Cardiac muscle cell (in vitro differentiated cells and primary cell): ENCODE measurements around the gene ARFIP1. TPM values are rescaled to one million over a fixed set of nuclear protein-coding genes. Genes with fewer than 3 reads are reported as not detected.

ENCODE experiments used
- DNase-seq, 2 donors: peaks; one replicate each; pipeline versions ENCODE4 v3.0.0 to v3.0.0-alpha.2; 2010 to 2017; ENCODE audit warnings: low read depth in 1 of 2, low spot score in 1 of 2
- H3K27ac ChIP-seq: fragments of 200-600 bp; sonication (generic); 2 replicates; pipeline ENCODE4 v1.5.1; 2016
- H3K27me3 ChIP-seq: fragments of 200-600 bp; sonication (generic); 2 replicates; pipeline ENCODE4 v1.6.0; 2016; ENCODE audit warnings: control low read depth
- H3K36me3 ChIP-seq: fragments of 200-600 bp; sonication (generic); 2 replicates; pipeline ENCODE4 v1.5.1; 2016; ENCODE audit warnings: control low read depth
- H3K4me1 ChIP-seq: fragments of 200-600 bp; sonication (generic); 2 replicates; pipeline ENCODE4 v1.8.1; 2017; ENCODE audit warnings: low read depth, mild to moderate bottlenecking, mixed run types
- H3K4me3 ChIP-seq: fragments of 200-600 bp; sonication (generic); 2 replicates; pipeline ENCODE4 v1.5.1; 2016; ENCODE audit warnings: mild to moderate bottlenecking
- H3K9me3 ChIP-seq: fragments of 200-600 bp; sonication (generic); 2 replicates; pipeline ENCODE4 v1.5.1; 2017; ENCODE audit warnings: low read depth, mild to moderate bottlenecking, control low read depth
- CTCF ChIP-seq: IDR thresholded peaks from 2 replicates; pipeline ENCODE4 v1.5.1; 2012; ENCODE audit warnings: low read depth, mild to moderate bottlenecking, low read length
- polyA plus RNA-seq: library from polyadenylated mRNA; unstranded; fragments of >200 nt; fragmentation: Nextera tagmentation; extraction: Ambion mirVana; gene quantifications from 2 replicates; pipeline ENCODE4 v1.2.1, GENCODE V29; 2016
- total RNA-seq: library from RNA; depleted of rRNA; stranded (reverse); fragments of >200 nt; gene quantifications from 2 replicates; pipeline ENCODE4 v1.2.3, GENCODE V29; 2016

ARFIP1 gene
- total and polyA plus RNA-seq, 2 experiments from 2014 or later: 19.3 to 26.9 TPM

- Histone ChIP-seq H3K4me3 (no peak overlapping the region), H3K4me1 (no peaks in the 10 kb centered on the region), H3K36me3 (no peaks in the 10 kb centered on the region), H3K9me3 (no peaks in the 10 kb centered on the region), H3K27me3 (peaks cover 73% of the 10 kb centered on the region), H3K27ac (no peak overlapping the region)
- peak in 1 of 2 donors; percentile 30 for DNase-seq
- no peak for TF ChIP-seq CTCF
Observed at GRCh38 chr4:152943672-152944071, 163.9 kb downstream of the ARFIP1 start.

- no peak for TF ChIP-seq CTCF
- DNase-seq: no peak
- Histone ChIP-seq H3K4me3 (no peak overlapping the region), H3K9me3 (no peaks in the 10 kb centered on the region), H3K27ac (no peak overlapping the region), H3K4me1 (no peaks in the 10 kb centered on the region), H3K27me3 (peaks cover 69% of the 10 kb centered on the region), H3K36me3 (no peaks in the 10 kb centered on the region)
Observed at GRCh38 chr4:152944666-152945320, 165.0 kb downstream of the ARFIP1 start.

GRCh38 chr4:152945639-152946038 is 165.9 kb downstream of the ARFIP1 start:
- peaks cover 69% of the 10 kb centered on the region for H3K27me3 ChIP-seq
- H3K4me1 ChIP-seq: no peaks in the 10 kb centered on the region
- no peaks in the 10 kb centered on the region for H3K9me3 ChIP-seq
- H3K4me3 ChIP-seq: no peak overlapping the region
- H3K27ac ChIP-seq: no peak overlapping the region
- DNase-seq: no peak
- TF ChIP-seq CTCF: no peak
- H3K36me3 ChIP-seq: no peaks in the 10 kb centered on the region

GRCh38 chr4:152946446-152946845 is 166.7 kb downstream of the ARFIP1 start:
- no peaks in the 10 kb centered on the region for H3K9me3 ChIP-seq
- no peak for DNase-seq
- H3K4me1 ChIP-seq: peaks cover 6% of the 10 kb centered on the region
- H3K36me3 ChIP-seq: no peaks in the 10 kb centered on the region
- H3K27me3 ChIP-seq: peaks cover 69% of the 10 kb centered on the region
- H3K27ac ChIP-seq: no peak overlapping the region
- no peak for TF ChIP-seq CTCF
- H3K4me3 ChIP-seq: no peak overlapping the region

GRCh38 chr4:152947311-152947710 is 167.6 kb downstream of the ARFIP1 start:
- no peak for TF ChIP-seq CTCF
- H3K4me3 ChIP-seq: no peak overlapping the region
- peaks cover 11% of the 10 kb centered on the region for H3K4me1 ChIP-seq
- no peaks in the 10 kb centered on the region for H3K36me3 ChIP-seq
- no peak for DNase-seq
- no peaks in the 10 kb centered on the region for H3K9me3 ChIP-seq
- peaks cover 66% of the 10 kb centered on the region for H3K27me3 ChIP-seq
- no peak overlapping the region for H3K27ac ChIP-seq
